Neural progenitor cell (in vitro differentiated cells): ENCODE data around the gene ST8SIA3.

ENCODE experiments used
- CTCF ChIP-seq: fragments of 200-600 bp; sonication (generic); IDR thresholded peaks from 2 replicates; pipeline ENCODE4 v1.5.1; 2017; ENCODE audit warnings: antibody characterized with exemption, mild to moderate bottlenecking
- EZH2 ChIP-seq: fragments of 200-600 bp; sonication (generic); IDR thresholded peaks from 2 replicates; pipeline ENCODE4 v1.6.1; 2017; ENCODE audit warnings: antibody characterized with exemption, mild to moderate bottlenecking, moderate library complexity

GRCh38 chr18:57320603-57321002 lies 31.8 kb upstream of the ST8SIA3 start:
- TF ChIP-seq CTCF = no peak
- no peak for TF ChIP-seq EZH2
